Heart left ventricle (tissue), 13 donors: ENCODE data around the gene CXCL16.

Experiments
- CTCF ChIP-seq, 12 donors: fragments of 200-600 bp; sonication (generic) in 4 of 12; IDR thresholded peaks; one replicate each; pipeline versions ENCODE4 v1.5.0 to v1.8.0; 2018 to 2022; ENCODE audit warnings: antibody characterized with exemption in 12 of 12, mild to moderate bottlenecking in 5 of 12
- POLR2A ChIP-seq, 2 donors: fragments of 450-650 bp; IDR thresholded peaks; one replicate each; pipeline ENCODE4 v1.6.1; 2017; ENCODE audit warnings: antibody characterized with exemption in 2 of 2, mild to moderate bottlenecking in 2 of 2, moderate library complexity in 2 of 2
- donor health status: ischemic (EF 13 %, LVEDD 7.1; RV severe dilation, severe dysfunction).
- donor health status: DM: no; HTN: yes; CAD: no.
- donor health status: DM: no; HTN: no; CAD: no.
- donor health status: ischemic (EF 25% LVEDD 6.9; RV normal size, moderate dysfunction).
- donor health status: ischemic (EF 25% LVEDD 5.7; RV mildly dilated, moderate dysfunction).
- donor health status: ischemic (EF 35%, LVEDD 5.7; RV mildly dilated, moderate dysfunction).
- donor health status: nonischemic (EF 11% LVEDD 7.7; RV severe dilation, severe dysfunction).
- donor health status: DM: yes; HTN: yes; CAD: no.
- donor health status: PGD.
- donor health status: ischemic (EF 29% LVEDD 5.4; RV normal size, mild dysfunction).
- donor health status: nonischemic (EF 23%, LVEDD 6.1; RV moderate dilation, normal function).

DNA sequence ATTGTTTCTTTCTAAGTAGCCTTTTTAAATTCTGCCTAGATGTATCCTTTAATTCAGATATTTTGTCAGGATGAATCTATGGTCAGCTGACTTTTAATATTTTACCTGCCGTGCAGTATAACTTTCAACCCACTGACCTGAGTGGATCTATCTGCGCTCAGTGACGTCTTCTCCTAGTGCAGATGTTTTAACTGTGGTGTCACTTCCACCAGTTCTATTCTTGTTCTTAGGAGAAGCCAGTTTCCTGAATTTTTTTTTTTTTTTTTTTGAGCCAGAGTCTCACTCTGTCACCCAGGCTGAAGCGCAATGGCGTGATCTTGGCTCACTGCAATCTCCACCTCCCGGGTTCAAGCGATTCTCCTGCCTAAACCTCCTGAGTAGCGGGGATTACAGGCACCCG is 27.0 kb upstream of the CXCL16 start:
- TF ChIP-seq POLR2A (IDR thresholded peaks at IDR 0.05) (no peak), CTCF (IDR thresholded peaks at IDR 0.05) (no peak)
